A673 (cell line): ENCODE data around the gene C2orf81. TPM values are rescaled to one million over a fixed set of nuclear protein-coding genes. Genes with fewer than 3 reads are reported as not detected.

Experiments
- BruUV-seq: library from RNA; stranded (reverse); fragments of 400-500 nt; replicated peaks from 2 replicates; lab custom pipeline; 2021; lab: Mats Ljungman, UMichigan
- CTCF ChIA-PET: fragments of 300-600 bp; sonication (Branson Sonifier 250); formaldehyde crosslinking; loops from one replicate; lab custom pipeline; 2022; ENCODE audit warnings: antibody characterized with exemption; lab: Charles Lee
- POLR2A ChIA-PET: fragments of 300-600 bp; sonication (Branson Sonifier 250); formaldehyde crosslinking; loops from one replicate; lab custom pipeline; 2022; ENCODE audit warnings: antibody characterized with exemption; ENCODE audit not compliant: low non-redundant PET; lab: Charles Lee
- DNase-seq: peaks from one replicate; pipeline ENCODE4 v3.0.0-alpha.2; 2015; ENCODE audit warnings: low spot score
- H3K27ac ChIP-seq: fragments of 200-600 bp; sonication (generic); 2 replicates; pipeline ENCODE4 v1.5.1; 2016; ENCODE audit warnings: mixed run types, low read depth, mild to moderate bottlenecking, mixed read lengths, antibody characterized with exemption, low read length; ENCODE audit not compliant: poor library complexity, severe bottlenecking
- H3K27me3 ChIP-seq: fragments of 200-600 bp; sonication (generic); replicated peaks from 2 replicates; pipeline ENCODE4 v1.6.1; 2017; ENCODE audit warnings: mixed run types, low read depth, mild to moderate bottlenecking, mixed read lengths, antibody characterized with exemption, low read length; ENCODE audit not compliant: insufficient read depth, poor library complexity
- H3K36me3 ChIP-seq: fragments of 200-600 bp; sonication (generic); 2 replicates; pipeline ENCODE4 v1.6.1; 2016; ENCODE audit warnings: mixed run types, mild to moderate bottlenecking, mixed read lengths, antibody characterized with exemption, low read length; ENCODE audit not compliant: insufficient read depth, poor library complexity, severe bottlenecking
- H3K4me1 ChIP-seq: fragments of 200-600 bp; sonication (generic); 2 replicates; pipeline ENCODE4 v1.6.1; 2017; ENCODE audit warnings: mixed run types, mild to moderate bottlenecking, mixed read lengths, antibody characterized with exemption, low read length; ENCODE audit not compliant: insufficient read depth, poor library complexity, severe bottlenecking
- H3K4me3 ChIP-seq: fragments of 200-600 bp; sonication (generic); 2 replicates; pipeline ENCODE4 v1.5.1; 2016; ENCODE audit warnings: low read depth, mixed run types, mild to moderate bottlenecking, mixed read lengths, low read length; ENCODE audit not compliant: poor library complexity, severe bottlenecking
- H3K9me3 ChIP-seq: fragments of 200-600 bp; sonication (generic); 2 replicates; pipeline ENCODE4 v1.6.1; 2016; ENCODE audit warnings: mixed run types, low read depth, mild to moderate bottlenecking, mixed read lengths, antibody characterized with exemption, low read length; ENCODE audit not compliant: poor library complexity, severe bottlenecking
- CTCF ChIP-seq: fragments of 300-800, 200-600 bp; sonication (generic); conservative IDR thresholded peaks from 2 replicates; pipeline ENCODE4 v1.5.1; 2017; ENCODE audit warnings: low read depth, mild to moderate bottlenecking, antibody characterized with exemption, low read length, moderate library complexity, mixed read lengths
- EZH2 ChIP-seq: fragments of 200-600 bp; sonication (generic); IDR thresholded peaks from 2 replicates; pipeline ENCODE4 v1.6.1; 2017; ENCODE audit warnings: borderline replicate concordance, low read depth, mild to moderate bottlenecking, mixed read lengths, antibody characterized with exemption, low read length; ENCODE audit not compliant: poor library complexity, severe bottlenecking
- intact Hi-C: fragments of 100-400 bp; cut with micrococcal nuclease; formaldehyde crosslinking; loops from one replicate; pipeline ENCODE4 v1.10.0; 2022; ENCODE audit not compliant: unreplicated experiment
- total RNA-seq: library from RNA; stranded (reverse); gene quantifications from 2 replicates; pipeline ENCODE4 v1.2.3, GENCODE V29; 2021

The C2orf81 gene
- total RNA-seq, 1 experiment from 2014 or later: 1.9 TPM

- no peak overlapping the region for H3K4me3 ChIP-seq
- H3K36me3 ChIP-seq: no peaks in the 10 kb centered on the region
- POLR2A ChIA-PET: no interaction called here
- no peaks in the 10 kb centered on the region for H3K27me3 ChIP-seq
- no peak for TF ChIP-seq CTCF
- no peak for TF ChIP-seq EZH2
- H3K9me3 ChIP-seq: no peaks in the 10 kb centered on the region
- H3K4me1 ChIP-seq: peaks cover 16% of the 10 kb centered on the region
- DNase-seq: no peak
- no peak overlapping the region for H3K27ac ChIP-seq
- CTCF ChIA-PET: interaction anchor here (1.2 kb wide), 1 partner anchor 48 kb away, joined by 4 read pairs; no protein-coding TSS in a partner anchor
- intact Hi-C loops: no loop called here
- no TSS peak for BruUV-seq
Observed at GRCh38 chr2:74392449-74392743, 29.0 kb downstream of the C2orf81 start.

- H3K9me3 ChIP-seq: no peaks in the 10 kb centered on the region
- H3K36me3 ChIP-seq: no peaks in the 10 kb centered on the region
- intact Hi-C loops: no loop called here
- H3K4me3 ChIP-seq: peak overlapping the region; percentile 84
- peak; percentile 99 for TF ChIP-seq CTCF
- no peak for TF ChIP-seq EZH2
- no TSS peak for BruUV-seq
- peaks cover 16% of the 10 kb centered on the region for H3K4me1 ChIP-seq
- ChIA-PET POLR2A (interaction anchor here (0.7 kb wide), 1 partner anchor 109 kb away, joined by 3 read pairs; no protein-coding TSS in a partner anchor), CTCF (interaction anchor here (0.6 to 1.2 kb wide), 3 partner anchors 49 to 193 kb away, joined by 3 to 4 read pairs (median 3); no protein-coding TSS in a partner anchor)
- no peaks in the 10 kb centered on the region for H3K27me3 ChIP-seq
- DNase-seq: peak; percentile 93
- peak overlapping the region; percentile 98 for H3K27ac ChIP-seq
Observed at GRCh38 chr2:74391580-74392448, 29.6 kb downstream of the C2orf81 start.

GRCh38 chr2:74391209-74391579 is 30.2 kb downstream of the C2orf81 start:
- peak; percentile 24 for DNase-seq
- Histone ChIP-seq H3K27ac (peak overlapping the region; percentile 98), H3K27me3 (no peaks in the 10 kb centered on the region), H3K4me3 (peak overlapping the region; percentile 84), H3K9me3 (no peaks in the 10 kb centered on the region), H3K4me1 (peaks cover 16% of the 10 kb centered on the region), H3K36me3 (no peaks in the 10 kb centered on the region)
- POLR2A ChIA-PET: interaction anchor here (0.7 to 0.8 kb wide), 2 partner anchors 42 to 109 kb away, joined by 3 read pairs; no protein-coding TSS in a partner anchor
- CTCF ChIA-PET: interaction anchor here (0.6 to 1.2 kb wide), 3 partner anchors 49 to 193 kb away, joined by 3 to 4 read pairs (median 3); no protein-coding TSS in a partner anchor
- TF ChIP-seq CTCF (no peak), EZH2 (no peak)
- BruUV-seq: no TSS peak
- intact Hi-C loops: no loop called here
